HG02884 (cell line): ENCODE results near the gene SLC11A2.

Source experiments
- ATAC-seq: cut with Tn5 transposase; IDR thresholded peaks from one replicate; pipeline ENCODE4 v1.9.1; 2021; ENCODE audit warnings: mild to moderate bottlenecking, moderate library complexity; ENCODE audit not compliant: unreplicated experiment

Gene SLC11A2

DNA sequence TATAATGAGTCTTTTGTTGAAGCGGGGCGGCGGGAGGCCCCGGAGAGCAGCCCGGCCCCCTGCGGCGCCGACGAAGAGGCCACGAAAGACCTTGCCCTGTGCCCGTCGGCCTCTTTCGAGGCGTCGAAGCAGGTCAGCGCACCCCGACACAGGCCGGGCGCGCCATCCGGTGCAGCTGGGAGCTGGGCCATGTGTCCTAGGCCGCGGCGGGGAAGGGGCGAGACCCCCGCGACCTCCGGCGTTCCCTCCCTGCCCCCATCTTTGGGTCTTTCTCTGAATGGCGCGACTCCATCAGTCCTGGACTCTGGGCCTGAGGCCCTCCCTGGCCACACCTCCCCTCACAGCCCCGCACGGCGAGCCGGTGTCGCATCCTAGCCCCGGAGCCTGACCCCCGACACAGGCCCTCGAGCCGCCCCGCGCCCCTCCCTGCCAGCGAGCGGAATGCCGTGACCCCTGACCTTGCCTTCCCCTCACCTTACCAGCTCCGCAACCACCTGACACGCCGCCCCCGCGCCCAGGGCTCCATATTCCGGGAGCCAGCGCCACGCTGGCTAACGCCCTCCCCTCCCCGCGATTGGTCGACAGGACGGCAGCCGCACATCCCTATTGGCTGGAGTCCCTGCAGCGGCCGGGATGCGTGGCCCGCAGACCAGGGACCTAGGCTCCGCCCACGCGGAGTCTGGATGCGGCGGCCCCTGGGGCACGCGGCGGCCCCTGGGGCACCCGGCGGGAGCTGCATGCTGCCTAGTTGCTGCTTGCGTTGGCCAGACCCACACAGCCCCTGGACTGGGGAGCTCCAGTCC, at the start of gene SLC11A2:
Gene SLC11A2 (minus strand): TSS at position 549 of the 803 bp plus-strand sequence. CDS start 15,656 bp downstream, outside the sequence.
- ATAC-seq: peak; percentile 83

DNA sequence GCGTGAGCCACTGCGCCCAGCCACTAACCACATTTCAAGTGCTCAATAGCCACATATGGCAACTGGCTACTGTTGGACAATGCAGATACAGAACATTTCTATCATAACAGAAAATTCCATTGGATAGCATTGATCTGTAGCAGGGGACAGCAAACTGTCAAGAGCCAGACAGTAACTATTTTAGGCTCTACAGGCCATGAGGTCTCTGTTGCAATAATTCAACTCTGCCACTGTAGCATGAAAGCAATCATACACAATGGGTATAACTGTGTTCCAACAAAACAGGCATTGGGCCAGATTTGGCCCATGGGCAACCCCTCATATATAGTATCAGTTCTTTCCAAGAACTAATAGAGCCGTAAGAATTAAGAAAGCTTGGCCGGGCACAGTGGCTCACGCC, 49.2 kb upstream of the SLC11A2 start:
- ATAC-seq: no peak

DNA sequence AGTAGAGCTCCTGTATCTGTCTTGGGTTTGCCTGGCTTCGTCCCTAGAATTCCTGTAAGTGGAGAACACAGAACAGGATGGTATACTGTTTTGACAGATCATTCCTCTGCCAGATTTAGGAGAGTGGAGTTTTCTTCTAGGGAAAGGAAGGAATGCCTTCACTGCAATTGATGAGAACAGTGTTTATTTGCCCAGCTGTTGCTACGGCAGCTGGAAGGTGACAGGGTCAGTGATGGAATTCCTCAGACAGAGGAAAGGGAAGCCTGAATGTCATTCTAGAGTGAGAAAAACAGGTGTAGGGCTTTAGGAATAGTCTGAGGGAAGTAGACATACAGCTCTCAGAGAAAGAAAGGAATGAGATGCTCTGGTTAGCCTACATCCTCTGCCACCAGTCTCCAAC, 45.5 kb upstream of the SLC11A2 start:
- no peak for ATAC-seq

DNA sequence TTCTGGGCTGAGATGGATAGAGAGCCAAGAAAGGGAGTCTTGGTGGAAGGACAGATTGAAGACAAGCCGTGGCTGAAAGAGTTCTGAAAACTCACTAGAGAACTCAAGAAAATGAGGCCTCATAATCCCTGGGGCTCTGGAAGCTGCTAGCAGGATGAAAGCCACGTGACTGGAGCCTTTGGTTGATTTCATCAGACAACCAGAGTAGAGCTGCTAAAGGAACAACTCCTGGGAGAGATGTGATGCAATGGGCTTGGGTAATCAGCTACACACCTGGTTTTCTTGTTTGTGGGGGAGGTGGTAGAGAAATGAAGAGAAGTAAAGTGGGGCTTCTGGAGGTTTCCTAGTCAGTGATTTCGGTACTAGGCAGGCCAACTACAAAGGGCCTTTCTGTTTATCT, 43.8 kb upstream of the SLC11A2 start:
- no peak for ATAC-seq

DNA sequence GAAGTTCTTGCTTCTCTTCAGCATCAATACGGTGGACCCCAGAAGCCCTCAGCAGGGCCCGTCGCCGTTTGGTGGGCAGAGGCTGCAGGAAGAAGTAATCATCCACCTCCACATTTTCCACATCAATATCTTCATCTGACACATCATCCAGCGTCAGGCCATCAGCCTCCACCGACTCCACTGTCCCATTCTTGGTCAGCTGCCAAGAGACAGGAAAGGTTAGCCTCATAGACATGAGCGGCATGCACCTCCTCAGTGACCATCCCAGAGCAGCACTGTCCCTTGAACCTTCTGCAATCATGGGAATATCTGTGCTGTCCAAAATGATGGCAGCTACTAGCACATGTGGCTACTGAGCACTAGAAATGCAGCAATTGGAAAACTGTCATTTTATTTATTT, 41.6 kb upstream of the SLC11A2 start:
- no peak for ATAC-seq

DNA sequence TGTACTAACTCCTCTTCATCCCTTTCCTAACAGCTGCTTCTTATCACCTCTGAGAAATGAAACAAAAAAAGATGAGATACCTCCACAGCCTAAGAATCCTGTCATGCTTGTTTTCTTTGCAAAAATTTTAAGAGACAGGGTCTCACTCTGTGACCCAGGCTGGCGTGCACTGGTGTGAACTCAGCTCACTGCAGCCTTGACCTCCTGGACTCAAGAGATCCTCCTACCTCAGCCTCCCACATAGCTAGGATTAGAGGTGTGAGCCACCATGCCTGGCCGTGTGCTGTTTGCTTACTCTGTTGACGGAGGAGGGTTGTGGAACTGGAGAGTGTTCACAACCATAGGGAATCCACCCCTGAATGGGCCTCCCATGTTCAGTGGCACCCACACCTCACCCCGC, 41.0 kb upstream of the SLC11A2 start:
- no peak for ATAC-seq

DNA sequence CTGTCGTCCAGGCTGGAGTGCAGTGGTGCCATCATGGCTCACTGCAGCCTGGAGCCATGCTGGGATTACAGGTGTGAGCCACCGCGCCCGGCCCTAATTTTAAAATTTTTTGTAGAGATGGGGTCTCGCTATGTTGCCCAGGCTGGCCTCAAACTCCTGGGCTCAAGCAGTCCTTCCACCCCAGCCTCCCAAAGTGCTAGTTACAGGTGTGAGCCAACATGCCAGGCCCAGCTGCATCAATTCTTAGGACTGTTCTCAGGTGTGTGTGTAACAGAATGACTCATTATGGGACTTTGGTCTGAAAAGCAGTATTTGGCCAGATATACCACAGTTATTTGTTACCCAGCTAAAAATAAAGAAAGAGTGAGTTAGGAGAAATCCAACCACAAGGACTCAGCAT, 39.3 kb upstream of the SLC11A2 start:
- no peak for ATAC-seq

DNA sequence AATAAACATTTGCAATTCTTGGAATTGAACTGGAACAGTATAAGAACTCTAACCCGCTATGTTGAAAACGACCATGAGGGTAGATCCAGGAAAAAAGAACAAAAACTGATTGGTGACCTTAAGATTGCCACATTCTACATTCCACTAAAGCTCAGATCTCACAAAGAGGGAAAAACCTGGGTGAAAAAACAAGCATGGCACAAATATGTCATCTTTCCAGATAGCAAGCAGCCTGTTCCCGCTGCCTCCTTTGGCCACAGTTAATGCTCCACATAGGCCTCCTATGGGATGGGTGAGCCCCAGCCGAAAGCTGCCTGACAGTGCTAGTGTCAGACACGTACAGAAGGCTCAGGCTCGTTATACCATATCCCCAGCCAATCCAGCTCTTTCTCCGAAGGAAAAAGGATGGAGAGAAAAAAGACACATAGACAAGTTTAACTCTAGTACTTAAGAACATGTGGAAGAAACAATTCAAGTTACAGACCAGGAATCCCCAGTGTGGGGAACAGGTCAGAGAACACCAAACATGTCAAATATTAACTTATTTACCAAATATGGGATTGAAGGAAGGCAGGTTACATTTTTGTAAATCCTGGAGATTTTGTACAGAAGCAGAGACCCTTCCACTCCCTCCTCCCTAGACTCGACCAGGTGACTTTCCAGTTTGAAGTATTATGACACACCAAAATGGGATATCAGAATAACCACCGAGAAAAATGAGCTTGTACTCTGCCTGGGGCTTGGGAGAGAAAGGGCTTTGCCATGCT, 36.6 kb upstream of the SLC11A2 start:
- no peak for ATAC-seq

DNA sequence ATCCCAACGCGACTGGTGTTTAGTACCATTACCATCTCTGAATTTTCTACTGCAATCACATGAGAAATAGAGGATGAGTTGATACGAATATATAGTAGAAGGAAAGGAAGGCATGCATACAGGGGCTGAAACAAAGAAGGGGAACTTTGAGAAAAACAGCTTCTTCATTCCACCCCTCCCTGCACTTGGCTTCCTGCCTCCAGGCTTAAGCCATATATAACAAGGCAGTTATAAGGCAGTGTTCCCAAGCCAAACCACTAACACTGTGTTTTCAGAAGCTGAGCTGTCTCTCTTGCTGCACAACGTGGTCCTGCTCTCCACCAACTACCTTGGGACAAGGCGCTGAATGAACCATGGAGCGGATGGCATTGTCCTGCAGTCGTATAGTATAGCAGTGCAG, 32.9 kb upstream of the SLC11A2 start:
- ATAC-seq: no peak

DNA sequence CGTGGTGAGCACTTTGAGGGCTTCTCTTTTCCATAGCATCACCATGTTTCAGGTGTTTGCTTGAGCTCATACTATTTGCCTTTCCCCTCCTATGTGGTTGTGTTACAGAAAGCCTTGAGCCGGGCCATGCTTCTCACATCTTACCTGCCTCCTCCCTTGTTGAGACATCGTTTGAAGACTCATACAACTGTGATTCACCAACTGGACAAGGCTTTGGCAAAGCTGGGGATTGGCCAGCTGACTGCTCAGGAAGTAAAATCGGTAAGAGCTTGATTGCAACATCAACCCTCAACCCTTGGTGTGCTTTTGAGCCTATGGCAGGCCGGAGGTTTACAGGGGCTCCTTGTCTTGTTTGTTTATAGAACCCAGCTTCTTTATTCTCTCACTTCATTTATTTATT, 30.1 kb upstream of the SLC11A2 start:
- ATAC-seq: no peak

DNA sequence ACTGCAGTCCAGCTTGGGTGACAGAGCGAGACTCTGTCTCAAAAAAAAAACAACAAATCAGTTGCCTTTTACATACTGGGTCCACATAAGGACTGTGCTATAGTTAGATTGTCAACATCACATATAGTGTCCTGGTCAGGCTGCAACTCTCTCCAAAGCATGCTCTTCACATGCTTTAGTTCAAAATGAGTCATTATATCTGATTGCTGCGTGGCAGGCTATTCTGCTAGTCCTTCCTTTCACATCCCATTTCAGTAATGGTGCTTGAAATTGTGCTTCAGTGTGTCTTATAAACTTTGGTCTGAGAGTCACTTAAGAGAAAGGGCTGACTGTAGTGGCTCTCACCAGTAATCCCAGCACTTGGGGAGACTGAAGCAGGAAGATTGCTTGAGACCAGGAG, 28.9 kb upstream of the SLC11A2 start:
- ATAC-seq: no peak

DNA sequence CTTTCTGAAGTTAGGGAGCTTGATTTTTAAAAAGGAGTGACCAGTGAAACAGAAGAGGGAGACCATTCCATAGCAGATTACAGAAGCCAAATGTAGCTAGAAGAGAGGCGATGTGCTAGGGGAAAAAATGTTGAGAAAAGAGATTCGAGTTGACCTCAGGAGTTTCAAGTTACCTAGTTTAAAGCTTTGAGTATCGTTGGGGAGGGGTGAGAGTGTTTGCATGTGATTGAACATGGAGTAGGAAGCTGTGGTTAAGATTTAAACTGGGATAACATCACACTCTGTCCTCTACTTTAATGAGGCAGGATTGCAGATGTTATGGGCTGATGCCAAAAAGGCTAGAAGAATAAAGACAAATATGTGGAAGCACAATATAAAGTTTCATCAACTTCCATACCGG, 25.6 kb upstream of the SLC11A2 start:
- no peak for ATAC-seq

DNA sequence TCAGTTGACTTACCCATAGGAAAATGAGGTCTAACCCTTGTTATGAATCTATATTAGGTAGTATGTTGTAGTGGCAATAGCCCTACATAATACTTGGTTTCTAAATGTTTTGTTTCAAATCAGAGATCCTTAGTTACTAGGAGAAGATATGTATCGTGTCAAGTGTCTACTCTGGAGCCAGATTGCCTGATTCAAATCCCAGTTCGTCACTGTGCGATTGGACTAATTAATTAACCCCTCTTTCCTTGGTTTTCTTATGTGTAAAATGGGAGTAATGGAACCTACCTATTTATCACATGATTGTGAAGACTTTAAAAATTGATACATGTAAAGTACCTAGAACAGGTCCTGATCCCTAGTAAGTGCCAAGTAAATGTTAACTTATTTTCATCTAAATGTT, 23.3 kb upstream of the SLC11A2 start:
- no peak for ATAC-seq

DNA sequence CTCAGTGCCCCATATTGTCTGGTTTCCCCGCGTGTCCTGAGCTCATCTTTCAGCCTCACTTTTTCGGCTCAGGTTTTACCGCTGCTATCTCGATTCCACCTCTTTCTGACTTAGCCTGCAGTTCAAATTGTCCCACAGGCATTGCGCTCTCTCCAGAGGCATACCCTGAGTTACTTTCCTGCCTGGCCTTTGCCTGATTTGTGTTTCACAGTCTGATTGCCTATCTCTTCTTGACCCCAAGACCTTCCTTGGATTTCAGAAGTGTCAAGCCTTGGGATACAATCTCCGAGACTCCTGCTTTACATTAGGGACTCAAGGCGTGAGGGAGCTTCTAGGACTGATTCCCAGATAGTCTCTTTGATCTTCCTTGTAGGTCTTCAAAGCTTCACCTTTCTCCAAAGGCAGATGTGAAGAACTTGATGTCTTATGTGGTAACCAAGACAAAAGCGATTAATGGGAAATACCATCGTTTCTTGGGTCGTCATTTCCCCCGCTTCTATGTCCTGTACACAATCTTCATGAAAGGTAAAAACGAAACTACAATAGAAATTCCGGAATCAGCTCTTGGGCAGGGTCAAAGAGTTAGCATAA, 22.6 kb upstream of the SLC11A2 start:
- ATAC-seq: no peak

DNA sequence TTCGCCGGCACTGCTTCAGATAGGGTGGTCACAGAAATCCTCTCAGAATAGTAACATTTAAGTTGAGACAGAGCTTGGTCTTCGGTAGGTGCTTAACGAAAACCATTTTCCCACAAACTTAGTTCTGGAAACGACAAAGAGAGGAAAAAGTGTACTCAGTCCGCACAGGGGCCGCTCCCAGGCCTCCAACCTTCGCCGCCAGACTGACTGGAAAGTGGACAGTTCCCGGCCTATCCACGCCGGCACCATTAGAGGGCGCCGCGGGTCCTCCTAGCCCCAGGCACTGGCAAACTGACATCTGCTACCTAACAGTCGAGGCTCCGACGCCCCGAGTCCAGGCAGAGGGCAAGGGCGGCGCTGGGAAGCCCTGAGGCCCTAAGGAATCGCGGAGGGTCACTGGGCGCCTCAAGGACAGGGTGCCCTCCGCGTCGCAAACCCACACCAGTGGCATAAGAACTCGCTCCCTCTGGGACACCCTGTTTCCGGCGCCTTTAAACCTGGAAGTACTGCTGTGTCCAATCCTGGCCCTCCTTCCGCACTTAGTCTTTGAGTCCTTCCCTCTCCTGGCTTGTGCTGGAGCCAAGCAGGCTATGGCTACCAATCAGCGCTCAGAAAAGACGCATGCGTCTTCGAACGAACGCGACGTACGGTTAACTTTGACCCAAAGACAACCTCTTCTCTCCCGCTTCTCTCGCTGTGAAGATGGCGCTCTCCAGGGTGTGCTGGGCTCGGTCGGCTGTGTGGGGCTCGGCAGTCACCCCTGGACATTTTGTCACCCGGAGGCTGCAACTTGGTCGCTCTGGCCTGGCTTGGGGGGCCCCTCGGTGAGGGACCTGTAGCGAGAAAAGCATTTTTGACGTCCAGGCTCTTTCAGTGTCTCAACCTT, 21.7 kb upstream of the SLC11A2 start, which contains the start of gene LETMD1:
Gene LETMD1 (plus strand): TSS at position 673 of the 886 bp plus-strand sequence. CDS start 30 bp downstream, at position 703.
- ATAC-seq: peak; percentile 97

DNA sequence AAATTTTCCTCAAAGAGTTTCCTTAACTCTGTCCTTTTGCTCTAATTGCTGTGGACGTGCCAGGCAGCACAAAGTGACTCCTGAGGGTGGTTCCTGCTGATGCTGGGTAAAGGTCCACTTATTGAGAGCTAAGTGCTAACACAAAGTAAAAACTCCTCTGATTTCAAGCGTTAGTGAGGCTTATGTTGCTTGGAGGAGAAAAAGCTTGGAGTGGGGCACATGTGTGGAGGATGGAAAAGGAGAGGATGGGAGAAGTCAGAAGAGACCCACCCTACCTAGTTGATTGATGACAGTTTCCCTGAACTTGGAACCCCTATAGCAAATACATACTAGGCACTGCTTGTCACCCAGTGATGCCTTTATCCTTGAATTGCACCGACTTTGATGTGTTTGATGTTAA, 10.1 kb upstream of the SLC11A2 start:
- no peak for ATAC-seq

DNA sequence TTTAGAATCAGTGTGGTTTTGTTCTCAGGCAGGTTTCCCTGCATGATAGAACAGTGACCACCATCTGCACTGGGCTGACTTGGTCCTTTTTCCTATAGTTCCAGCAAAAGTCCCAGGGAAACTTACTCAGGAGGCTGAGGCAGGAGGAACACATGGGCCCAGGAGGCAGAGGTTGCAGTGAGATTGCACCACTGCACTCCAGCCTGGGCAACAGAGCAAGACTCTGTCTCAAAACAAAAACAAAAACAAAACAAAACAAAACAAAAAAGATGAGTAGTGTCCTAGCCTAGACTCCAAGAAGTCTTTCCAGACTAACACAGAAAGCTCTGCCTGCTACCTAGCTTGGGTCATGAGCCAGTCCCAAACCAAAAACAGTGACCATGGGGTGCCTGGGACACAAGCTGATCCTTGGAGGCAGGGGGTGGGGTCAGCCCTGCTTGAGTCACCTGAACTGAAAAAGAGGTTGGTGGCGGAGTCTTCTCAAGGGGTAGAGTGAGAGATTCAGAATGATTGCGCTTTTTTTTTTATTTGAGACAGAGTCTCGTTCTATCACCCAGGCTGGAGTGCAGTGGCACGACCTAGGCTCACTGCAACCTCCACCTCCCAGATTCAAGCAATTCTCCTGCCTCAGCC, 7.4 kb upstream of the SLC11A2 start:
- no peak for ATAC-seq

DNA sequence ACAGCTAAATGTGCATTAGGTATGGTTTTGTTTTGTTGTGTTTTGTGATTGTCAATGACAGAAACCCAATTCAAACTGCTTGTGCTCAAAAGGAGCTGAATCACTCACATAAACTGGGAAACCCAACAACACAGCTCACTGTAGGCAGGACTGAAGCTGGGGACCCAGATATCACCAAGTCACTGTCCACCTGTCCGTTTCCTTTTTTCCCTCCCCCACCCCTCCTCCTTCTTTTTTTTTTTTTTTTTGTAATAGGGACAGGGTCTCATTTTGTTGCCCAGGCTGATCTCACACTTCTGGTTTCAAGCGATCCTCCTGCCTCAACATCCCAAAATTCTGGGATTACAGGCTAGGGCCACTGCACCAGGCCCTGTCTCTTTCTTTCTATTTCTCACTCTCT, 6.9 kb upstream of the SLC11A2 start:
- ATAC-seq: no peak

DNA sequence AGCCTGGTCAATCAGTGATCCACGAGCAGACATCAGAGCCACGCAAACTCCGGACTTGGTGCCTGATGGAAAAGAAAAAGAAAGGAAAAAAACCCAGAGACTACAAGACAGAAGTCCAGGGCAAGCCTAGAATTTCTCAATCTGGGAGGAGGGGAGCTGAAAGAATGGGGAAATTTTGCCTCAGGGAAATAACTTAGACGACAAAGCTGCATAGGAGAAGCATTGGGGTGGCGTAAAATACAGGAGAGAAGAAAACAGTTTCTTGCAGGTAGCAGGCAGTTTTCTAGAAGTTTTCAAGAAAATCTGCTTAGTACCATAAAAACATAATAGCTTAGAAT, 2.6 kb upstream of the SLC11A2 start:
- no peak for ATAC-seq

DNA sequence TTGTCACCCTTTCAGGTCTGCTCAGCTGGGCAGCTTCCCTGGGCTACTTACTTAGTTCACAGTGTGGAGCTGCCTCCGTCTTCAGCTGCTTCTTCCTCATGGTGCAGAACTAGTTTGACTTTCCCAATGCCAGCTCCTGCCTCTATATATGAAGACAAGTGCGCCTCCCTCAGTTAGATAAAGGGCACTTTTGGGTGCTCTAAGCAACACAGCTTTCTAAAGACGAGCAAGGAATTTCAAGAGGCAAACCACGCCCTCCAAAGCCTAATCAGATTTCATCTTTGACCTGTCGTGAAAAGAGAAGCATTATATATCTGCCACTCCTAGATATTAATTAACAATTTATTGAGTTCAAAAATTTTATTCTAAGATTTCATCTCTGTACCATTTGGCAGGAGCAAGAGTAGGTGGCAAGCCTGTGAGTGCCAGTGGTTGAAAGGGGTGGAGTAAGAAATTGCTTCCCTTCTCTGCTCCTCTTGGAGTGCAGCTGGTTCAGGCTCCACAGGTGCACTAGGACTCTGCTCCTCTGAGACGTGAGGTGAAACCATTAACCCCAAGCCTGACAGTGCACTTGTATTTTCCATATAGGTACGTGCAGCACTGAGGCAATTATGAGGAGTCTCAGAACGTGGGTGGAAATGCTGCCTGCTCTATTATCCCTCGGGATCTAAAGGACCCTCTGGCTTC, 2.1 kb upstream of the SLC11A2 start:
- ATAC-seq: no peak
